HG03139 (cell line): ENCODE results near the gene RRP15.

Source experiments
- ATAC-seq: cut with Tn5 transposase; IDR thresholded peaks from one replicate; pipeline ENCODE4 v1.9.1; 2021; ENCODE audit not compliant: unreplicated experiment

The RRP15 gene

DNA sequence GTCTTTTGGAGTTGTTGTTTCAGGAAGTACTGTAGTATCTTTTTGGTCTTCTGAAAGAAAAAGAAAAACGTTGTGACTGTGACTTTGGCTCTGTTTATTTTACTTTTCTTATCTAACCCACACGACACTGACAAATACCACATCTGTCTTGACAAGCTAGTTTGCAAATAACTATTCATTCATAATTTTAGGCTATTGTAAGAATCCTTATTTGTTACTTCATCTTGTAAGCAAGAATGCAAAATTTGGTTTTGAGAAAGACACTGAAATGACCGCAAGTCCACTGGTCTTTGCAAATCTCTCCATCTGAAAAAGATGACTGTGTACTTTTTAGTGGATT is 72.8 kb downstream of the RRP15 start:
- ATAC-seq = no peak

- ATAC-seq = no peak
These were observed 76.4 kb downstream of the RRP15 start for GRCh38 chr1:218361298-218362065.

GRCh38 chr1:218362418-218363076 is 77.5 kb downstream of the RRP15 start:
- no peak for ATAC-seq

GRCh38 chr1:218363141-218363540 is 78.0 kb downstream of the RRP15 start:
- no peak for ATAC-seq

GRCh38 chr1:218364028-218364710 is 79.1 kb downstream of the RRP15 start:
- no peak for ATAC-seq

DNA sequence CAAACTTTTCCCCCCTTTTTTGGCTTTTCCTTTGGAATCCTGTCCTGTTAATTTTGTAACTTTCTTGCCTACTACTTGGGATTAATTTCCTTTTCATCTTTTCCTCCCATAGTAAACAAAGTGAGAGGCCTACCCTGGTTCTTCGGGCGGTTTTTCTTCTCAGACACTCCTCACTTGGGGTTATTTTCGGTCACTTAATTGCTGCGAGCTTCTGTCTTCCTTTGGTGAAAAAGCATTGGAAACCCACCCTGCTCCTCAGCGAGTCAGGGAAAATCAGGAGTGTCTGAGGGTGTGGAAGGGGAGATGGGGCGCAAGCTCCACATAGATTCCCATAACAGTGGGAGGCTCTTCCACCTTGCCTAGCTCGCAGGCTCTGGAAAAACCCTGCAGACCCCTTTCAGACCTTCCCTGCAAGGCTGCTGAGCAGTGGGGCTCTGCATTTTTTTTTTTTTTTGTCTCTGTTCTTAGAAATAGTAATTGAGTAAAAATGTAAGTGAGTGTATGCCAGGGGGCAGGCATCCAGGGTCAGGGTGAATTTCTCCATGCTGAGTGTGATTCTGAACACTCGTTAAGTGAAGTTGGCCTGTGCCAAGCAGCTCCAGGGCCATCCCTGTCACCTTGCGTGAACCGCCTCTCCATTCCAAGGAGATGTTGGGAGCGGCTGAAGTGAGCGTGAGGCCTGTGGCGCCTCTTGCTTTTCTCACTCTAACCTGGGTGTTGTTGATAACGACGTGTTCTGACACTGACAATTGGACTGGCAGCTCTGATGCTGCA is 80.3 kb downstream of the RRP15 start:
- no peak for ATAC-seq

DNA sequence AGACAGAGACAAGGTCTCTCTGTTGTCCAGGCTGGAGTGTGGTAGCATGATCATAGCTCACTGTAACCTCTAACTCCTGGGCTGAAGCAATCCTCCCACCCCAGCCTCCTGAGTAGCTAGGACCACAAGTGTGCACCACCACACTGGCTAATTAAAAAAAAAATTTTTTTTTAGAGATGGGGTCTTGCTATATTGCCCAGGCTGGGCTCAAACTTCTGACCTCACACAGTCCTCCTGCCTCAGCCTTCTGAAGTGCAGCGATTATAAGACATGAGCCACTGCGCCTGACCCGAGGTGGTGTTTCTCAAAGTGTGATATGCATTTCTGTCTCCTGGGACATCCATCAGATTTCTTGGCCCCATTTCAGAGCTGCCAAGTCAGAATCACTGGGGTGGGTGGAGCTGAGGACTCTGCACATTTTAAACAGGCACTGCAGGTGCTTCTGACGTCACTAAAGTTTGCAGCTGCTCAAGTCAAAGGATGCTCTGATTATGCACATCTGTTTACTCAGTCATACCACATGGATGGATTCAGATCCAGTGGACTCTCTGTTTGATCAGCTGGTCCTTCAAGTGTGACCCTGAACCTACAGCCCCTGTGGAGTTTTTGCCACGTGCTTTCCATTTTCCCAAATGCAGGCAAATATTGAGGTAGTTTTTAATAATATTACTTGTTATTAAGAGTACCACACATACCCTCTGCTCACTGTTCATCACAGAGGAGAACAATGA is 81.4 kb downstream of the RRP15 start:
- ATAC-seq = no peak

DNA sequence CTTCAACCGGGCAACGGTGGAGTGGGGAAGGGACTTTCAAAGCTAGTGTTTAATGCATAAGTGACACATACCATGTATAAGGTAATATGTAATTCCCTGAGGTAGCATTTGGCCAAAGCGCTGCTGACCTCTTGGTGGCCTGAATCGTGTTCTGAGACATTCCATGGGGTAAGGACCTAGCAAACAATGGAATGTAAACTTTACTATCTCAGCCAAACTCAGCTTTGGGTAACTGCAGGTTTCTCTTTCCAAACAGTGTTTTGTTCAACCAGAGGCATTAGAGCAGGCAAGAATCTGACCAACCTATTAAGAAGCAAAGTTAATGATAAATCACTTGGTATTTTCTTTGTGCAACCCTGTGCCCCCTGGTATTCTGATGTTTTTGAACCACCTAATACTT is 82.0 kb downstream of the RRP15 start:
- no peak for ATAC-seq

GRCh38 chr1:218368686-218369085 is 83.6 kb downstream of the RRP15 start:
- ATAC-seq = no peak

DNA sequence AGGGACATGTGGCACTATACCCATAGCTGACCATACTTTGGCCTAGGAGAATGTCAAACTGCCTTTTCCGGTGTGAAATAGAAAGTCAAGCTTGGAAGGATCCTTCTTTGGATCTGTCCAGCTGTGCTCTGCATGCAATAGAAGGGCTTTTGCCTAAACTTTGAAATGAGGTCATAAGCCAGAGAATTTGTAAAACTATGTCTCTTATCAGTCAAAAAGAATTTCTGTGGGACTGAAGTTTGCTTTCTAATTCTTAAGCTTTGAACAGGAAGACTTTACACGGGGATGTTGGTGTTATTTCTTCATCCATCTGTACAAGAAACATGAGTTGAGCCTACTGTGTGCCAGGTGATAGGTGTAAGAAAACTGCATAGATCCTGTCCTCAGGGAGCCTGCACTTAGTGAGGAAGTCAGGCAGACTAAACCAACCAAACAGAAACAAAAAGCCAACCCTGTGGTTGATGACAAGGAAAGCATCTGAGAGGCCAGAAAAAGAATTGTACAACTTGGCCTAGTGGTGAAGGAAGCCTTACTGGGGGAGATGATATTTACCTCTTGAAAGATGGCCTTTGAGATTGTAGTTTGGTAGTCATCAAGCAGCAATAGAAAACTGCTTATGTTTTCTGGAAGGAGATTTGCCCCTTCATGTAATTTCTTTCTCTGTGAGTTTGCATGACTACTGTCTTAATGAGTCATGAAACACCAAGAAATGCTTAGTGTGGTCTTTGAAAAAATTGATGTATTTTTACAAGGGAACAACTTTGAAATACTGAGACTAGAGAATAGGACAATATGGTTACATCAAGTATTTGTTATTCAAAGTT is 84.8 kb downstream of the RRP15 start:
- no peak for ATAC-seq

- ATAC-seq = no peak
These were observed 87.0 kb downstream of the RRP15 start for GRCh38 chr1:218371927-218372672.

- ATAC-seq = no peak
These were observed 89.6 kb downstream of the RRP15 start for GRCh38 chr1:218374401-218375353.

DNA sequence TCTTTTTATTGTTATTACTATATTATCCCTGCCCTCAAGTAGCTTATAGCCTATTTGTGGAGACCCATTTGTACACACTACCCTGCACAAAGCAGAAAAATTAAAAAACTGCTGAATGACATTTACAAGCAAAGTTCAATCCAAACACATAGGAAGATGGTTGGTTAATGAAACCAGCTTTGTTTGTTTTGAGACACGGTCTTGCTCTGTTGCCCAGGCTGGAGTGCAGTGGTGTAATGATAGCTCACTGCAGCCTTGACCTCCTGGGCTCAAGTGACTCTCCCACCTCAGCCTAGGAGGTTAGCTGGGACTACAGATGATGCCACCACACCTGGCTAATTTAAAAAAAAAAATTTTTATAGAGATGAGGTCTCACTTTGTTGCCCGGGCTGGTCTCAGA is 91.6 kb downstream of the RRP15 start:
- peak; percentile 14 for ATAC-seq

DNA sequence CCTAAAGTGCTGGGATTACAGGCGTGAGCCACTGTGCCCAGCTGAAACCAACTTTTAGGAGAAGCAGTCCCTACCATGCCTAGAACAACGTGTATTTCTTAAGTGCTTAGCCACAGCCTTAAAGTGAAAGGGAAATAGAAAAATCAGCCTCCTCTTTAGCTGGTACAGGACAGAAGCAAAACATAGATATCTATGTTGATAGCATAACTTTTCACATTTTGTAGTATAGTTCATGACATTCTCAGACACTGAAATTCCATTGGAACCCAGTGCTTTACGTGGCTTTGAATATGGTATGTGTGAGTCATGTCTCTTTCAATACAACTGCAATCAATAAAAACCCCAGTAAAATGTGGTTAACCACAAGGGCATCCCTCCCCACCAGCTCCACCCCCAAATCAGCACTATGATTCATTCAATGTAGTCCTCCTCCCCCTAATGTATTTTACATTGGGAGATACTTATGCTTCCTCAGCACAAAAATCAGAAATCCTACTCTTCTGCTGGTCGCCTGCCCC is 92.1 kb downstream of the RRP15 start:
- peak; percentile 66 for ATAC-seq

GRCh38 chr1:218380125-218380977 is 95.3 kb downstream of the RRP15 start:
- ATAC-seq = no peak

DNA sequence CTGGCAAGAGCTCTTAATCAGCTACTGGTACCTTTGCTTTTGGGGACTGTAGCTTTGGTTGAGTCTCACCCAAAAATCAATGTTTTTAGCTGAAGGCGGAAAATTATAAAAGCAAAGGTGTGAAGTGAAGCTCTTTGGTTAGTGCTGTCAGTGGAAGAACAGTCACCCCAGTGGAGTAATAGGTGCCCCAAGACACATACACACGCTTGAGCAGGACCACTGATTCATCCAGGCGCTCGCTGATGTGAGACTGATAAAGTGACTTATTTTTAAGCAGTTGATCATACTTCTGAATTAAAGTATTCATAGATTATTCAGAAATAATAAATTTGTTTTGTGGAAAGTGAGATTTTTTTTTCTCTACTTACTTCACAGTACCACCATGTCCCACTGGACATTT is 97.2 kb downstream of the RRP15 start:
- no peak for ATAC-seq

DNA sequence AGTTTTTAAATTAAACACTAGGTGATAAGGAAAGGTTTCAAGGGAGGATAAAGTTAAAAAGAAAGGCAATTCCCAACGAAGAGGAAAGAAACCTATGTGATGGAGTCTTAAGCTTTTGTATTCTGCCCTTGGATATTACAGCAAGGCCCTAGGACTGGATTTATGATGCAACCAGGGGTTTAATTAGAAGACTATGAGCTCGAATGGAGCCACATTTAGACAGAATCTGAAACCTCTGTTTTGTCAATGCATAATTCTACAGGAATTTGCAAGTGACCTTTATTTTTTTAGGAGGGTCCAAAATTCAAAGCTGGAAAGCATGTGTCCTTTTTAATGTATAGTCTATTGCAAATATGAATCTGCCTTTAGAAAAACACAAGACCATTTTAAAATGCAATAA is 98.0 kb downstream of the RRP15 start:
- no peak for ATAC-seq
